SW 1271 (cell line): ENCODE measurements around the gene RCN1.

ENCODE experiments used
- DNase-seq, 2 experiments: peaks; one replicate each; lab custom pipeline; 2025; lab: John Stamatoyannopoulos, UW

The RCN1 gene

GRCh38 chr11:32153747-32154146 lies 62.9 kb downstream of the RCN1 start:
- DNase-seq: no peak

DNA sequence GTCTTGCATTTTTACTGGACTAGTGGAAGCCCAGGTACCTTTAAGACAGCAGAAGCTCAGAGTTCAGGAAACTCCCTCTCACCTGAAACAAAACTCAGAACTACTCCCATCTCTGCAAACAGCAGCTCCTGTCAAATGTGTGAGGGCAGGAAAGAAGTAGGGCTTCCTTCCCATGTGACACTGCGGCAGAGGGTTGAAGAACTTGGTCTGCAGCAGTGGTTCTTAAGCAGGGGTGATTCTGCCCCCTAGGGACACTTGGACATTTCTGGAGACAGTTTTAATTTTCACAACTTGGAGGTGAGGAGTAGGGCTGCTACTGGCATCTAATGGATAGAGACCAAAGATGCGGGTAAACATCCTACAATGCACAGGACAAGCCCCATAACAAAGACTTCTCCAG lies 63.4 kb downstream of the RCN1 start:
- DNase-seq: peak; percentile 9 to 23
